Upper lobe of left lung (tissue), 4 donors: ENCODE data around the gene OR3A3.

ENCODE experiments used
- EP300 ChIP-seq, 4 donors: sonication (generic); formaldehyde crosslinking; IDR thresholded peaks; one replicate each; pipeline ENCODE4 v1.5.1; 2017; ENCODE audit warnings: antibody characterized with exemption in 4 of 4, control low read depth in 2 of 4
- POLR2A ChIP-seq, 4 donors: fragments of 450-650 bp; IDR thresholded peaks; one replicate each; pipeline ENCODE4 v1.5.1; 2016 to 2017; ENCODE audit warnings: antibody characterized with exemption in 4 of 4, mild to moderate bottlenecking in 2 of 4
- TF ChIP-seq, protein P1 (sequence below), 6 experiments: fragments of 450-650 bp in 4 of 6; fragments of 200-600 bp in 2 of 6; sonication (generic) in 2 of 6; IDR thresholded peaks; one replicate each; pipeline ENCODE4 v1.5.1; 2016 to 2019; ENCODE audit warnings: antibody characterized with exemption in 6 of 6

- TF ChIP-seq POLR2A (IDR thresholded peaks at IDR 0.05) (no peak), EP300 (IDR thresholded peaks at IDR 0.05) (no peak)
- TF ChIP-seq, protein P1, sequence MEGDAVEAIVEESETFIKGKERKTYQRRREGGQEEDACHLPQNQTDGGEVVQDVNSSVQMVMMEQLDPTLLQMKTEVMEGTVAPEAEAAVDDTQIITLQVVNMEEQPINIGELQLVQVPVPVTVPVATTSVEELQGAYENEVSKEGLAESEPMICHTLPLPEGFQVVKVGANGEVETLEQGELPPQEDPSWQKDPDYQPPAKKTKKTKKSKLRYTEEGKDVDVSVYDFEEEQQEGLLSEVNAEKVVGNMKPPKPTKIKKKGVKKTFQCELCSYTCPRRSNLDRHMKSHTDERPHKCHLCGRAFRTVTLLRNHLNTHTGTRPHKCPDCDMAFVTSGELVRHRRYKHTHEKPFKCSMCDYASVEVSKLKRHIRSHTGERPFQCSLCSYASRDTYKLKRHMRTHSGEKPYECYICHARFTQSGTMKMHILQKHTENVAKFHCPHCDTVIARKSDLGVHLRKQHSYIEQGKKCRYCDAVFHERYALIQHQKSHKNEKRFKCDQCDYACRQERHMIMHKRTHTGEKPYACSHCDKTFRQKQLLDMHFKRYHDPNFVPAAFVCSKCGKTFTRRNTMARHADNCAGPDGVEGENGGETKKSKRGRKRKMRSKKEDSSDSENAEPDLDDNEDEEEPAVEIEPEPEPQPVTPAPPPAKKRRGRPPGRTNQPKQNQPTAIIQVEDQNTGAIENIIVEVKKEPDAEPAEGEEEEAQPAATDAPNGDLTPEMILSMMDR (IDR thresholded peaks at IDR 0.05) = no peak
Observed at GRCh38 chr17:3415610-3416009, 4.4 kb downstream of the OR3A3 start.
